ENCODE data around the gene GRIK2.

Gene GRIK2

GRCh38 chr6:101779051-101779844 is 385.7 kb downstream of the GRIK2 start:
- no peaks in the 10 kb centered on the region for H3K4me1 ChIP-seq (ENCODE audit: control insufficient read depth, insufficient read depth, low read length)
- 83 to 87% methylated on average over 1 of the region's 1 CpG for WGBS, 2 experiments
- no peaks in the 10 kb centered on the region for H3K36me3 ChIP-seq (ENCODE audit: control insufficient read depth, insufficient read depth, low read length)
- no peaks in the 10 kb centered on the region for H3K27me3 ChIP-seq (ENCODE audit: control insufficient read depth, insufficient read depth, low read length, poor library complexity, severe bottlenecking)
- no peaks in the 10 kb centered on the region for H3K9me3 ChIP-seq (ENCODE audit: control insufficient read depth, low read length)
- H3K4me3 ChIP-seq (ENCODE audit: insufficient read depth, low read depth, low read length): no peak overlapping the region
- H3K27ac ChIP-seq (ENCODE audit: insufficient read depth, low read depth, low read length, poor library complexity, severe bottlenecking): no peak overlapping the region

DNA sequence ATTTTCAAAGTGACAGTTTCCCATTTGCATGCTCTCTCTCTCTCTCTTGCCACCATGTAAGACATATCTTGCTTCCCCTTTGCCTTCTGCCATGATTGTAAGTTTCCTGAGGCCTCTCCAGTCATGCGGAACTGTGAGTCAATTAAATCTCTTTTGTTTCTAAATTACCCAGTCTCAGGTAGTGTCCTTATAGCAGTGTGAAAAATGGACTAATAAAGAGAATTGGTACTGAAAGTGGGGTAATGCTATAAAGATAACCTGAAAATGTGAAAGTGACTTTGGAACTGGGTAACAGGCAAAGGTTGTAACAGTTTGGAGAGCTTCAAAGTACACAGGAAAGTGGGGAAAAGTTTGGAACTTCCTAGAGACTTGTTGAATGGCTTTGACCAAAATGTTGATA is 389.8 kb downstream of the GRIK2 start:
- Histone ChIP-seq H3K36me3 (ENCODE audit: control insufficient read depth, insufficient read depth, low read length) (no peaks in the 10 kb centered on the region), H3K4me3 (ENCODE audit: insufficient read depth, low read depth, low read length) (no peak overlapping the region), H3K9me3 (ENCODE audit: control insufficient read depth, low read length) (no peaks in the 10 kb centered on the region), H3K4me1 (ENCODE audit: control insufficient read depth, insufficient read depth, low read length) (no peaks in the 10 kb centered on the region), H3K27me3 (ENCODE audit: control insufficient read depth, insufficient read depth, low read length, poor library complexity, severe bottlenecking) (no peaks in the 10 kb centered on the region), H3K27ac (ENCODE audit: insufficient read depth, low read depth, low read length, poor library complexity, severe bottlenecking) (no peak overlapping the region)
- WGBS, 2 experiments: 92 to 95% methylated on average over 1 of the region's 1 CpG

- Histone ChIP-seq H3K9me3 (ENCODE audit: control insufficient read depth, low read length) (no peaks in the 10 kb centered on the region), H3K27ac (ENCODE audit: insufficient read depth, low read depth, low read length, poor library complexity, severe bottlenecking) (no peak overlapping the region), H3K4me3 (ENCODE audit: insufficient read depth, low read depth, low read length) (no peak overlapping the region), H3K36me3 (ENCODE audit: control insufficient read depth, insufficient read depth, low read length) (no peaks in the 10 kb centered on the region), H3K4me1 (ENCODE audit: control insufficient read depth, insufficient read depth, low read length) (no peaks in the 10 kb centered on the region), H3K27me3 (ENCODE audit: control insufficient read depth, insufficient read depth, low read length, poor library complexity, severe bottlenecking) (no peaks in the 10 kb centered on the region)
- 68 to 73% methylated on average over 2 of the region's 2 CpGs for WGBS, 2 experiments
Measured at GRCh38 chr6:101784094-101784493, 390.6 kb downstream of the GRIK2 start.

GRCh38 chr6:101799531-101799930 is 406.0 kb downstream of the GRIK2 start:
- Histone ChIP-seq H3K27ac (ENCODE audit: insufficient read depth, low read depth, low read length, poor library complexity, severe bottlenecking) (no peak overlapping the region), H3K4me3 (ENCODE audit: insufficient read depth, low read depth, low read length) (no peak overlapping the region), H3K9me3 (ENCODE audit: control insufficient read depth, low read length) (no peaks in the 10 kb centered on the region), H3K27me3 (ENCODE audit: control insufficient read depth, insufficient read depth, low read length, poor library complexity, severe bottlenecking) (no peaks in the 10 kb centered on the region), H3K36me3 (ENCODE audit: control insufficient read depth, insufficient read depth, low read length) (no peaks in the 10 kb centered on the region), H3K4me1 (ENCODE audit: control insufficient read depth, insufficient read depth, low read length) (no peaks in the 10 kb centered on the region)
- WGBS, 2 experiments: 94 to 95% methylated on average over 5 of the region's 5 CpGs

- 92 to 100% methylated on average over 2 to 3 of the region's 3 CpGs for WGBS, 2 experiments
- H3K9me3 ChIP-seq (ENCODE audit: control insufficient read depth, low read length): no peaks in the 10 kb centered on the region
- no peaks in the 10 kb centered on the region for H3K27me3 ChIP-seq (ENCODE audit: control insufficient read depth, insufficient read depth, low read length, poor library complexity, severe bottlenecking)
- H3K4me1 ChIP-seq (ENCODE audit: control insufficient read depth, insufficient read depth, low read length): no peaks in the 10 kb centered on the region
- no peak overlapping the region for H3K27ac ChIP-seq (ENCODE audit: insufficient read depth, low read depth, low read length, poor library complexity, severe bottlenecking)
- H3K4me3 ChIP-seq (ENCODE audit: insufficient read depth, low read depth, low read length): no peak overlapping the region
- no peaks in the 10 kb centered on the region for H3K36me3 ChIP-seq (ENCODE audit: control insufficient read depth, insufficient read depth, low read length)
Measured at GRCh38 chr6:101800598-101800997, 407.1 kb downstream of the GRIK2 start.

GRCh38 chr6:101803136-101803535 is 409.6 kb downstream of the GRIK2 start:
- H3K4me3 ChIP-seq (ENCODE audit: insufficient read depth, low read depth, low read length): no peak overlapping the region
- no peaks in the 10 kb centered on the region for H3K9me3 ChIP-seq (ENCODE audit: control insufficient read depth, low read length)
- H3K4me1 ChIP-seq (ENCODE audit: control insufficient read depth, insufficient read depth, low read length): no peaks in the 10 kb centered on the region
- no peak overlapping the region for H3K27ac ChIP-seq (ENCODE audit: insufficient read depth, low read depth, low read length, poor library complexity, severe bottlenecking)
- no peaks in the 10 kb centered on the region for H3K36me3 ChIP-seq (ENCODE audit: control insufficient read depth, insufficient read depth, low read length)
- H3K27me3 ChIP-seq (ENCODE audit: control insufficient read depth, insufficient read depth, low read length, poor library complexity, severe bottlenecking): no peaks in the 10 kb centered on the region
- WGBS, 2 experiments: 57 to 67% methylated on average over 1 of the region's 1 CpG

DNA sequence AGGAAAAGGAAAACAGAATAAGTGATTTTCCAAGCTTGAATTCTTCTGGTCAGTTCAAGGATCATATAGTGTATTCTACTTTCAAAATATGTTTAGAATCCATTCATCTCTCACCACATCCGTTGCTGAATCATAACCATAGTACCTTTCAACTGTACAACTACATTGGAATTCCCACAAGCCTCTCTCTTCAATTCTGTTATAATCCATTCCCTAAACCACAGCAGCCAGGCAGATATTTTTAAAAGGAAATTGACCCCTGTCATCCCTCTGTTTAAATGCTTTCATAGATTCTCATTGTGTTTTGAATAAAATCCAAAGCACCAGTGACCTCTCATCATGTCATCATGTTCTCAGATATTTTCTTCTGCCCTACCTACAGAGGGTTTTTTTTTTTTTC is 412.7 kb downstream of the GRIK2 start:
- H3K27me3 ChIP-seq (ENCODE audit: control insufficient read depth, insufficient read depth, low read length, poor library complexity, severe bottlenecking): no peaks in the 10 kb centered on the region
- H3K9me3 ChIP-seq (ENCODE audit: control insufficient read depth, low read length): no peaks in the 10 kb centered on the region
- no peak overlapping the region for H3K27ac ChIP-seq (ENCODE audit: insufficient read depth, low read depth, low read length, poor library complexity, severe bottlenecking)
- no peaks in the 10 kb centered on the region for H3K4me1 ChIP-seq (ENCODE audit: control insufficient read depth, insufficient read depth, low read length)
- WGBS, 2 experiments: 90 to 96% methylated on average over 1 of the region's 1 CpG
- no peaks in the 10 kb centered on the region for H3K36me3 ChIP-seq (ENCODE audit: control insufficient read depth, insufficient read depth, low read length)
- H3K4me3 ChIP-seq (ENCODE audit: insufficient read depth, low read depth, low read length): no peak overlapping the region

- Histone ChIP-seq H3K27ac (ENCODE audit: insufficient read depth, low read depth, low read length, poor library complexity, severe bottlenecking) (no peak overlapping the region), H3K4me1 (ENCODE audit: control insufficient read depth, insufficient read depth, low read length) (no peaks in the 10 kb centered on the region), H3K36me3 (ENCODE audit: control insufficient read depth, insufficient read depth, low read length) (no peaks in the 10 kb centered on the region), H3K27me3 (ENCODE audit: control insufficient read depth, insufficient read depth, low read length, poor library complexity, severe bottlenecking) (no peaks in the 10 kb centered on the region), H3K9me3 (ENCODE audit: control insufficient read depth, low read length) (no peaks in the 10 kb centered on the region), H3K4me3 (ENCODE audit: insufficient read depth, low read depth, low read length) (no peak overlapping the region)
Measured at GRCh38 chr6:101811108-101811507, 417.6 kb downstream of the GRIK2 start.

GRCh38 chr6:101816716-101817115 is 423.2 kb downstream of the GRIK2 start:
- Histone ChIP-seq H3K4me3 (ENCODE audit: insufficient read depth, low read depth, low read length) (no peak overlapping the region), H3K27me3 (ENCODE audit: control insufficient read depth, insufficient read depth, low read length, poor library complexity, severe bottlenecking) (no peaks in the 10 kb centered on the region), H3K36me3 (ENCODE audit: control insufficient read depth, insufficient read depth, low read length) (no peaks in the 10 kb centered on the region), H3K4me1 (ENCODE audit: control insufficient read depth, insufficient read depth, low read length) (no peaks in the 10 kb centered on the region), H3K9me3 (ENCODE audit: control insufficient read depth, low read length) (no peaks in the 10 kb centered on the region), H3K27ac (ENCODE audit: insufficient read depth, low read depth, low read length, poor library complexity, severe bottlenecking) (no peak overlapping the region)
- WGBS, 2 experiments: 90 to 95% methylated on average over 3 of the region's 3 CpGs

- Histone ChIP-seq H3K4me3 (ENCODE audit: insufficient read depth, low read depth, low read length) (no peak overlapping the region), H3K4me1 (ENCODE audit: control insufficient read depth, insufficient read depth, low read length) (no peaks in the 10 kb centered on the region), H3K27ac (ENCODE audit: insufficient read depth, low read depth, low read length, poor library complexity, severe bottlenecking) (no peak overlapping the region), H3K36me3 (ENCODE audit: control insufficient read depth, insufficient read depth, low read length) (no peaks in the 10 kb centered on the region), H3K27me3 (ENCODE audit: control insufficient read depth, insufficient read depth, low read length, poor library complexity, severe bottlenecking) (no peaks in the 10 kb centered on the region), H3K9me3 (ENCODE audit: control insufficient read depth, low read length) (no peaks in the 10 kb centered on the region)
- WGBS, 2 experiments: 94 to 97% methylated on average over 5 to 6 of the region's 6 CpGs
Measured at GRCh38 chr6:101818051-101818450, 424.5 kb downstream of the GRIK2 start.
